Liver (tissue), 3 donors: ENCODE data around the gene SNAP47.

ENCODE experiments used
- EGR1 ChIP-seq, 2 donors: IDR thresholded peaks; 2 replicates each; pipeline ENCODE4 v1.6.1; 2016 to 2018; ENCODE audit warnings: antibody characterized with exemption in 2 of 2, low read depth in 2 of 2
- GABPA ChIP-seq, 2 donors: IDR thresholded peaks in 1 of 2; conservative IDR thresholded peaks in 1 of 2; 2 replicates each; pipeline ENCODE4 v1.6.1; 2016; ENCODE audit warnings: antibody characterized with exemption in 2 of 2, mild to moderate bottlenecking in 1 of 2, moderate library complexity in 1 of 2
- HNF4A ChIP-seq, 2 donors: conservative IDR thresholded peaks; 2 replicates each; pipeline ENCODE4 v1.6.1; 2016; ENCODE audit warnings: antibody characterized with exemption in 2 of 2, mild to moderate bottlenecking in 2 of 2
- HNF4G ChIP-seq: IDR thresholded peaks from 2 replicates; pipeline ENCODE4 v1.6.1; 2016; ENCODE audit warnings: antibody characterized with exemption
- JUND ChIP-seq, 2 donors: IDR thresholded peaks; 2 replicates each; pipeline ENCODE4 v1.6.1; 2016; ENCODE audit warnings: antibody characterized with exemption in 2 of 2
- RAD21 ChIP-seq, 2 donors: IDR thresholded peaks; 2 replicates each; pipeline ENCODE4 v1.6.1; 2016; ENCODE audit warnings: antibody characterized with exemption in 2 of 2, mild to moderate bottlenecking in 2 of 2
- RXRA ChIP-seq, 2 donors: IDR thresholded peaks; 2 replicates each; pipeline ENCODE4 v1.6.1; 2017 to 2018; ENCODE audit warnings: antibody characterized with exemption in 2 of 2, mild to moderate bottlenecking in 1 of 2
- SP1 ChIP-seq: IDR thresholded peaks from 2 replicates; pipeline ENCODE4 v1.6.1; 2018; ENCODE audit warnings: antibody characterized with exemption, mild to moderate bottlenecking
- TAF1 ChIP-seq: conservative IDR thresholded peaks from 2 replicates; pipeline ENCODE4 v1.6.1; 2016; ENCODE audit warnings: antibody characterized with exemption, mild to moderate bottlenecking
- YY1 ChIP-seq: IDR thresholded peaks from 2 replicates; pipeline ENCODE4 v1.6.1; 2016; ENCODE audit warnings: antibody characterized with exemption, mild to moderate bottlenecking
- ZBTB33 ChIP-seq: IDR thresholded peaks from 2 replicates; pipeline ENCODE4 v1.6.1; 2016; ENCODE audit warnings: antibody characterized with exemption
- TF ChIP-seq, protein P1 (sequence below): fragments of 150-350 bp; IDR thresholded peaks from 2 replicates; pipeline ENCODE4 v1.5.1; 2017; ENCODE audit warnings: improper control_type of control experiment, low read depth, low read length; ENCODE audit not compliant: missing input control
- TF ChIP-seq, protein P2 (sequence below): IDR thresholded peaks from 2 replicates; pipeline ENCODE4 v1.6.1; 2016; ENCODE audit warnings: antibody characterized with exemption, mild to moderate bottlenecking
- TF ChIP-seq, protein P3 (sequence below): IDR thresholded peaks from 2 replicates; pipeline ENCODE4 v1.6.1; 2016; ENCODE audit warnings: antibody characterized with exemption
- donor health status: healthy.
- donor health status: healthy.

- TF ChIP-seq, protein P1, sequence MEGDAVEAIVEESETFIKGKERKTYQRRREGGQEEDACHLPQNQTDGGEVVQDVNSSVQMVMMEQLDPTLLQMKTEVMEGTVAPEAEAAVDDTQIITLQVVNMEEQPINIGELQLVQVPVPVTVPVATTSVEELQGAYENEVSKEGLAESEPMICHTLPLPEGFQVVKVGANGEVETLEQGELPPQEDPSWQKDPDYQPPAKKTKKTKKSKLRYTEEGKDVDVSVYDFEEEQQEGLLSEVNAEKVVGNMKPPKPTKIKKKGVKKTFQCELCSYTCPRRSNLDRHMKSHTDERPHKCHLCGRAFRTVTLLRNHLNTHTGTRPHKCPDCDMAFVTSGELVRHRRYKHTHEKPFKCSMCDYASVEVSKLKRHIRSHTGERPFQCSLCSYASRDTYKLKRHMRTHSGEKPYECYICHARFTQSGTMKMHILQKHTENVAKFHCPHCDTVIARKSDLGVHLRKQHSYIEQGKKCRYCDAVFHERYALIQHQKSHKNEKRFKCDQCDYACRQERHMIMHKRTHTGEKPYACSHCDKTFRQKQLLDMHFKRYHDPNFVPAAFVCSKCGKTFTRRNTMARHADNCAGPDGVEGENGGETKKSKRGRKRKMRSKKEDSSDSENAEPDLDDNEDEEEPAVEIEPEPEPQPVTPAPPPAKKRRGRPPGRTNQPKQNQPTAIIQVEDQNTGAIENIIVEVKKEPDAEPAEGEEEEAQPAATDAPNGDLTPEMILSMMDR = no peak
- TF ChIP-seq HNF4G (no peak), SP1 (no peak), TAF1 (no peak), ZBTB33 (no peak), YY1 (no peak), JUND (IDR thresholded peaks at IDR 0.05) (no peak), RAD21 (IDR thresholded peaks at IDR 0.05) (no peak), GABPA (IDR thresholded peaks at IDR 0.05 in 1 of 2, conservative IDR thresholded peaks at IDR 0.05 in 1 of 2) (no peak), HNF4A (conservative IDR thresholded peaks at IDR 0.05) (no peak), RXRA (IDR thresholded peaks at IDR 0.05) (no peak), EGR1 (IDR thresholded peaks at IDR 0.05; ENCODE audit: low read depth in 2 of 2) (no peak)
- TF ChIP-seq, protein P2, sequence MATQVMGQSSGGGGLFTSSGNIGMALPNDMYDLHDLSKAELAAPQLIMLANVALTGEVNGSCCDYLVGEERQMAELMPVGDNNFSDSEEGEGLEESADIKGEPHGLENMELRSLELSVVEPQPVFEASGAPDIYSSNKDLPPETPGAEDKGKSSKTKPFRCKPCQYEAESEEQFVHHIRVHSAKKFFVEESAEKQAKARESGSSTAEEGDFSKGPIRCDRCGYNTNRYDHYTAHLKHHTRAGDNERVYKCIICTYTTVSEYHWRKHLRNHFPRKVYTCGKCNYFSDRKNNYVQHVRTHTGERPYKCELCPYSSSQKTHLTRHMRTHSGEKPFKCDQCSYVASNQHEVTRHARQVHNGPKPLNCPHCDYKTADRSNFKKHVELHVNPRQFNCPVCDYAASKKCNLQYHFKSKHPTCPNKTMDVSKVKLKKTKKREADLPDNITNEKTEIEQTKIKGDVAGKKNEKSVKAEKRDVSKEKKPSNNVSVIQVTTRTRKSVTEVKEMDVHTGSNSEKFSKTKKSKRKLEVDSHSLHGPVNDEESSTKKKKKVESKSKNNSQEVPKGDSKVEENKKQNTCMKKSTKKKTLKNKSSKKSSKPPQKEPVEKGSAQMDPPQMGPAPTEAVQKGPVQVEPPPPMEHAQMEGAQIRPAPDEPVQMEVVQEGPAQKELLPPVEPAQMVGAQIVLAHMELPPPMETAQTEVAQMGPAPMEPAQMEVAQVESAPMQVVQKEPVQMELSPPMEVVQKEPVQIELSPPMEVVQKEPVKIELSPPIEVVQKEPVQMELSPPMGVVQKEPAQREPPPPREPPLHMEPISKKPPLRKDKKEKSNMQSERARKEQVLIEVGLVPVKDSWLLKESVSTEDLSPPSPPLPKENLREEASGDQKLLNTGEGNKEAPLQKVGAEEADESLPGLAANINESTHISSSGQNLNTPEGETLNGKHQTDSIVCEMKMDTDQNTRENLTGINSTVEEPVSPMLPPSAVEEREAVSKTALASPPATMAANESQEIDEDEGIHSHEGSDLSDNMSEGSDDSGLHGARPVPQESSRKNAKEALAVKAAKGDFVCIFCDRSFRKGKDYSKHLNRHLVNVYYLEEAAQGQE = no peak
- TF ChIP-seq, protein P3, sequence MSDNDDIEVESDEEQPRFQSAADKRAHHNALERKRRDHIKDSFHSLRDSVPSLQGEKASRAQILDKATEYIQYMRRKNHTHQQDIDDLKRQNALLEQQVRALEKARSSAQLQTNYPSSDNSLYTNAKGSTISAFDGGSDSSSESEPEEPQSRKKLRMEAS = no peak
Observed at GRCh38 chr1:227741166-227741870, 6.1 kb downstream of the SNAP47 start.
